GM13977 (cell line): ENCODE measurements around the gene EIF4E1B.
"Not testable (repeated sequence)": the region's sequence is repeated elsewhere in the genome, so short reads cannot be mapped to it uniquely, and the experiment has no call there.

Experiments used
- DNase-seq: peaks from one replicate; pipeline ENCODE4 v3.0.0; 2012; ENCODE audit warnings: low spot score
- in situ Hi-C: fragments of 300-500 bp; cut with MboI; formaldehyde crosslinking; loops from one replicate; pipeline ENCODE4 v1.12.0; 2022; ENCODE audit warnings: low sequenced_read_pairs, low pct_unique_long_range_greater_than_20kb, mixed read lengths, inconsistent platforms; ENCODE audit not compliant: unreplicated experiment
- TF ChIP-seq, protein P1 (sequence below): IDR thresholded peaks from 2 replicates; pipeline ENCODE4 v1.5.1; 2012; ENCODE audit warnings: mild to moderate bottlenecking, control low read depth; ENCODE audit not compliant: insufficient read depth; ENCODE audit errors: extremely low read depth, missing control alignments

EIF4E1B gene

DNA sequence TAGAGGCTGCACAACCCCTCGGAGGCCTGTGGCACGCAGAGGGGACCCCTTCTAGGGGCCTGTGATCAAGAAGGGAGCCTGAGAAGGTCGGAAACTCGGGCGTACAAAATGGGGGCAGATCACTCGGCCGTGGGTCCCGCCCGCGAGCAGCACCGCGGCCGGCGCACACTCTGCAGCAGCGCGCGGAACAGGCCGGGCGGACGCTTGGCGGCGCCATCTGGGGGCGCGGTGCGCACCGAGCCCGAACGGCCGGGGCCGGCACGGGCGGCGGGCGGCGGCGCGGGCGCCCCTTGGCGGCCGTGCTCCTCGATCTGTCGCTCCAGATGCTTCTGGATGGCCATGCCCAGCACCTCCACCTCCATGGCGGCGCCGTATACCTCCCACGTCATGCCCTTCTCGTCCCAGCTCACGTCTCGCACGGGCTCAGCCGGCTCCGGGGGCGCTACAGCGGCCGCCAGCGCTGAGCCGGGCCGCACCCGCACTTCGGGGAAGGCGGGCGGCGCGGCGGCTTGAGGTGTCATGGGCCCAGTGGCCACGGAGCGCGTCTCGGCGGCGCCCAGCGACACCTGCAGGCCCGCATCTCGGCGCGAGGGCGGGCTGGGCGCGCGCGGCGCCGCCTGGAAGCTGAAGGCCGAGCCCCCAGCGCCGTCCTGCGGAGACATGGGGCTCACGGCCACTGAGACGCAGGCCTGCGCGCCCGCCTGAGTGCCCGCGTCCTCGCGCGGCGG is 33.6 kb upstream of the EIF4E1B start:
- in situ Hi-C loops, result loop anchor here (25.0 kb wide), 1 partner anchor 860 kb away; no protein-coding TSS in a partner anchor

DNA sequence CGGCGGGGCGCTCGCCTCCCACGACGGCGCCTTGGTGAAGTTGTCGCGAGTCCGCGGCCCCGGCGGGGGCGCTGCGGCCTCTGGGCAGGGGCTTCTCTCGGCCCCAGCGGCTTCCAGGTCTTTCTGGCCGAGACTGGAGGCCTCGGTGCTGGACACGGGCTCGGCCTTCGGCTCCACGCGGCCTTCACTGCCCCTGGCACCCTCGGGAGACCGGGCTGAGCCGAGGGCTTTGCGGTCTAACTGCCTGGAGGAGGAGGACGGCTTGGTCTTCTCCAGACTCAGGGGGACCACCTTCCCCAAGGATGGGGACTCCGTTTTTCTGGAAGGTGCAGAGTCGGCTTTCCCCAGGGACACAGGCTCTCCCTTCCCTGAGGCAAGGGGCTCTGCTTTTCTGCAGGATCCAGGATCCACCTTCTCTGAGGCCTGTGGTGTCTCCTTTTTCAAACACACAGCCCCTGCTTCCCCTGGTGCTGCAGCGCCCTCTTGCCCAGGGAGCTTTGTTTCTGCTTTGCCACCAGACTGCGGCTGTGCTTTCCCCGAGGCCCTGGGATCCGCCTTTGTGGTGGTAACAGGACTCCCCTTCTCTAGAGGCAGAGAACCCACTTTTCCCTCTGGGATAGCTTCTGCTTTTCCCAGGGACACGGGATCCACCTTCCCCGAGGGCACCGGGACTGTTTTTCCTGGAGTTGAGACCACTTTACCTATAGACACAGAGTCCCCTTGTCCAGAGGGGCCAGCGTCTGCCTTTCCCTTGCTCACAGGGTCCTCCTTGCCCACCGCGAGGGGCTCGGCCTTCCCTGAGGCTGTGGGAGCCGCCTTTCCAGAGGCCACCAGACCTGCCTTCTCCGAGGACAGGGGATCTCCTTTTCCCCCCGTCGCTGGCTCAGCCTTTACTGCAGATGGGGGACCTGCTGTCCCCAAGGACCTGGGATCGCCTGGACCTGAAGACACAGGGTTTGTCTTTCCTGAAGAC is 32.8 kb upstream of the EIF4E1B start:
- DNase-seq, result no peak
- in situ Hi-C loops, result loop anchor here (25.0 kb wide), 1 partner anchor 860 kb away; no protein-coding TSS in a partner anchor
- TF ChIP-seq, protein P1, sequence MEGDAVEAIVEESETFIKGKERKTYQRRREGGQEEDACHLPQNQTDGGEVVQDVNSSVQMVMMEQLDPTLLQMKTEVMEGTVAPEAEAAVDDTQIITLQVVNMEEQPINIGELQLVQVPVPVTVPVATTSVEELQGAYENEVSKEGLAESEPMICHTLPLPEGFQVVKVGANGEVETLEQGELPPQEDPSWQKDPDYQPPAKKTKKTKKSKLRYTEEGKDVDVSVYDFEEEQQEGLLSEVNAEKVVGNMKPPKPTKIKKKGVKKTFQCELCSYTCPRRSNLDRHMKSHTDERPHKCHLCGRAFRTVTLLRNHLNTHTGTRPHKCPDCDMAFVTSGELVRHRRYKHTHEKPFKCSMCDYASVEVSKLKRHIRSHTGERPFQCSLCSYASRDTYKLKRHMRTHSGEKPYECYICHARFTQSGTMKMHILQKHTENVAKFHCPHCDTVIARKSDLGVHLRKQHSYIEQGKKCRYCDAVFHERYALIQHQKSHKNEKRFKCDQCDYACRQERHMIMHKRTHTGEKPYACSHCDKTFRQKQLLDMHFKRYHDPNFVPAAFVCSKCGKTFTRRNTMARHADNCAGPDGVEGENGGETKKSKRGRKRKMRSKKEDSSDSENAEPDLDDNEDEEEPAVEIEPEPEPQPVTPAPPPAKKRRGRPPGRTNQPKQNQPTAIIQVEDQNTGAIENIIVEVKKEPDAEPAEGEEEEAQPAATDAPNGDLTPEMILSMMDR, result no peak

More for the DNA sequence above, 33.6 kb upstream of the EIF4E1B start:
- TF ChIP-seq, protein P1, result peak; percentile 63
- DNase-seq, result peak; percentile 86

DNA sequence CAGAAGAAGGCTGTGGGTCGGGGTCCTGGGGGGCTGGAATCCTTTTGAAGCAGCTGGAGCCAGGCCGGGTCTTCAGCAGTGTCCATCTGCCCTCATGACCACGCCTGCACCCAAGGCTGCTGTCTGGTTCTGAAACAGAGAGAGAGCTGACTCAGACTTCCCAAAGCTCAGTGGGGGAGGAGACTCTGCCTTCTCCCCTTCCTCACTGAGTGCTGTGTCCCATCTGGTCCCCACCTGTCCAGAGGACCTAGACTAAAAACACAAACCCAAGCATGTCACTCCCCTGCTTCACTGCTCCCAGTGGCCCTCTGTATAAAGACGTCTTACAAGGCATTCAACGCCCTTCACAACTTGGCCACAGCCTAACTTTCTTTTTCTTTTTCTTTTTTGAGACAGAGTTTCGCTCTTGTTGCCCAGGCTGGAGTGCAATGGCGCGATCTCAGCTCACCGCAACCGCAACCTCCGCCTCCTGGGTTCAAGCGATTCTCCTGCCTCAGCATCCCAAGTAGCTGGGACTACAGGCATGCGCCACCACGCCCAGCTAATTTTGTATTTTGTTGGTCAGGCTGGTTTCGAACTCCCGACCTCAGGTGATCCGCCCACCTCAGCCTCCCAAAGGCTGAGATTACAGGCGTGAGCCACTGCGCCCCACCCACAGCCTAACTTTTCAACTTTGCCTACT is 30.6 kb upstream of the EIF4E1B start:
- in situ Hi-C loops, result loop anchor here (25.0 kb wide), 1 partner anchor 863 kb away; no protein-coding TSS in a partner anchor
- not testable (repeated sequence) for DNase-seq

DNA sequence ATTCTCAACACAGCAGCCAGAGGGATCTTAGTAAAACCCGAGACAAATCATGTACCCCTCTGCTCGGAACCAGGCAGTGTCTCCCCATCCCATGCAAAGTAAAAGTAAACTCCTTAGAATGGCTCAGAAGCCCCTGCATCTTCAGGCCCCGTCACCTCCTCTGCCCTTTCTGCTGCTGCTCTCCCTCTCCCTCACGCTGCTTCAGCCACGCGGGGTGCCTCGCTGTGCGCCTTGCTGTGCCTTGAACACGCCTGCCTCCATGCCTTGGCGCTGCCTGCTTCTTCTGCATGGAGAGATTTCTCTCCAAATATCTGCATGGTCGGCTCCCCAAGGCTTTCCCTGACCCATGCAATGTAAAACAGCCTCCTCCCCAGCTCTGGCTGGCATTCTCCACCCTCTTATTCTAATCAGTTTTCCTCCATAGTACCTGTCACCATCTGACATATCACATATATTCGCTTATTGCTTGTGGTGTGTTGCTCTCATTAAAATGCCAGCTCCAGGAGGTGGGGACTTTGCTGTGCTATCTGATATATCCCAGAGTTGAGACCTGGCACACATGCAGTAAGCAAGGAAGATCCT is 28.5 kb upstream of the EIF4E1B start:
- DNase-seq, result no peak

DNA sequence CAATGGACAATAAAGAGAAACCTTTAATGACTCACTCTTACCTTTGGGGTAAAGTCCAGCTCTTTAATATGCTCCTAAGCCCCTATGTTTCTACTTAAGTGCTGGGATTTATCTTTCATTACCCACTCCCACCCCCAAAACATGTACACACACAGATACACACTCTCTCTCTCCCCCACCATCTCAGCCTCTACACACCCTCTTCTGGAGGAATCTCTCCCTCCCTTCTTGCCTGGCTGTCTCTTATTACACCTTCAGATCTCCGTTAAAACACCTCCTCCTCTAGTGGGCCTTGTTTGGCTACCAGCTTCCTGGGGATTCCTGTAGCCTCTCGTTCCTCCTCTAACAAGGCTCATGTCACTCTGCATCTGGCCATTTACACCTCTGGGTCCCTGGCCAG is 27.4 kb upstream of the EIF4E1B start:
- in situ Hi-C loops, result no loop called here
- TF ChIP-seq, protein P1, result no peak

More for the DNA sequence above, 28.5 kb upstream of the EIF4E1B start:
- TF ChIP-seq, protein P1, result no peak
- in situ Hi-C loops, result no loop called here

DNA sequence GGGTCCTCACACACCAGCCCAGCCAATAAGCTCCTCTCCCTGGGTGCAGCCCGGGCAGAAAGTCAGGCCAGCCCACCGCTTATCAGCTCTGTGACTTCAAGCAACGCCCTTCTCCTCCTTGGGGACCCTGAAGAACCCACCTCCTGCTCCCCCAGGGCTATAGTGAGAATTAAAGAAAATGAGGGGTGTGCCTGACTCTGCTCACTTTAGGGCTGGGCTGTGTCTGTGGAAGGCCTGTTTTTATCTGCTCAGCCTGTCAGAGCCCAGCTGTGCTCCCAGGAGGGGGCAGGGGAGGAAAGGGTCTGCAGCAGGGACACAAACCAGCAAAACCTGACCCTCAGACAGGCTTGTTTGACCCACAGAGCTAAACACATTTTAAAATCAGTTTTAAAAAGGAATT is 24.4 kb upstream of the EIF4E1B start:
- DNase-seq, result no peak
- TF ChIP-seq, protein P1, result no peak
- in situ Hi-C loops, result no loop called here

More for the DNA sequence above, 27.4 kb upstream of the EIF4E1B start:
- DNase-seq, result no peak
